Cerebellar cortex (tissue), 1 donor: ENCODE measurements around the gene CDK11A.

Experiments used
- DNase-seq: peaks from one replicate; pipeline ENCODE4 v3.0.0-alpha.2; 2015; ENCODE audit warnings: low spot score

Gene CDK11A

GRCh38 chr1:1724035-1724864 lies at the start of gene CDK11A:
Gene CDK11A, minus strand, starts transcription at chr1:1724357. Its CDS starts 1,539 bp downstream, at chr1:1722818.
- DNase-seq, result peak; percentile 99

DNA sequence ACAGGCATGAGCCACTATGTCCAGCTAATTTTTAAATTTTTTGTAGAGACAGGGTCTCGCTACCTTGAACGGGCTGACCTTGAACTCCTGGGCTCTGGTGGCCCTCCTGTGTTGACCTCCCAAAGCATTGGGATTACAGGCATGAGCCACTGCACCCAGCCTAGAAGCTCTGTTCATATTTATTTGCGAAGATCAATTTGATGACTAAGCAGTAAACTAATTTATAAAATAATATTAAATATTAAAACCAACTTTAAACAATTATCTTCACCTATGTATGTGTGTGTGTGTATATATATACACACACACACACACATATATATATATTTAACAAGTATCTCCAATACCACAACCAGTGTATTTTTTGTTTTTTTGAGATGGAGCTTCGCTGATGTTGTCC lies 49.7 kb upstream of the CDK11A start:
- no peak for DNase-seq

- no peak for DNase-seq
Measured at GRCh38 chr1:1771096-1771495, 46.9 kb upstream of the CDK11A start.

- DNase-seq, result no peak
Measured at GRCh38 chr1:1770102-1770501, 45.9 kb upstream of the CDK11A start.

DNA sequence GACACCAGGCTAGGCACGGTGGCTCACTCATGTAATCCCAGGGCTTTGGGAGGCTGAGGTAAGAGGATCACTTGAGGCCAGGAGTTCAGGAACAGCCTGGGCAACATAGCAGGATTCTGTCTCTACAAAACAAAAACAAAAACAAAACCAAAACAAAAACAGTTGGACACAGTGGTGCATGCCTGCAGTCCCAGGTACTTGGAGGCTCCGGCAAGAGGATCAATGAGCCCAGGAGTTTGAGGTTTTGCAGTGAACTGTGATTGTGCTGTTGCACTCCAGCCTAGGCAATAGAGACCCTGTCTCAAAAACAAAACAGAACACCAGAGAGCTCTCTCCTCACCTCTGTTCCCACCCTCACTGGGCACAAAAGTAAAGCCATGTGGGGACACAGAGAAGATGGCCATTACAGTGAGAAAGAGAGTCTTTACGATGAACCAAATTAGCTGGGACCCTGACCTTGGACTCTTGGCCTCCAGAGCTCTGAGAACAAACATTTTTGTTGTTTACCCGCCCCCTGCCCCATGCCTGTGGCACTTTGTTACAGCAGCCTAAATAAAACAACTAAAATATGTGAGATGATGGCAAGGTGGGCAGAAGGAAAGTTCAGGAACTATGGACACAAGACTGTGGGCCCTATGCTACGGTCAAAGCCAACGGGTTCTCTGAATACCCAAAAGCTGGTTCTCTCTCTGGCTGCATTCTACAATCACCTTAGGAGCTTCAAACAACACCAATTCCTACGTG lies 44.3 kb upstream of the CDK11A start:
- no peak for DNase-seq

GRCh38 chr1:1764876-1765470 lies 40.8 kb upstream of the CDK11A start:
- DNase-seq, result no peak

DNA sequence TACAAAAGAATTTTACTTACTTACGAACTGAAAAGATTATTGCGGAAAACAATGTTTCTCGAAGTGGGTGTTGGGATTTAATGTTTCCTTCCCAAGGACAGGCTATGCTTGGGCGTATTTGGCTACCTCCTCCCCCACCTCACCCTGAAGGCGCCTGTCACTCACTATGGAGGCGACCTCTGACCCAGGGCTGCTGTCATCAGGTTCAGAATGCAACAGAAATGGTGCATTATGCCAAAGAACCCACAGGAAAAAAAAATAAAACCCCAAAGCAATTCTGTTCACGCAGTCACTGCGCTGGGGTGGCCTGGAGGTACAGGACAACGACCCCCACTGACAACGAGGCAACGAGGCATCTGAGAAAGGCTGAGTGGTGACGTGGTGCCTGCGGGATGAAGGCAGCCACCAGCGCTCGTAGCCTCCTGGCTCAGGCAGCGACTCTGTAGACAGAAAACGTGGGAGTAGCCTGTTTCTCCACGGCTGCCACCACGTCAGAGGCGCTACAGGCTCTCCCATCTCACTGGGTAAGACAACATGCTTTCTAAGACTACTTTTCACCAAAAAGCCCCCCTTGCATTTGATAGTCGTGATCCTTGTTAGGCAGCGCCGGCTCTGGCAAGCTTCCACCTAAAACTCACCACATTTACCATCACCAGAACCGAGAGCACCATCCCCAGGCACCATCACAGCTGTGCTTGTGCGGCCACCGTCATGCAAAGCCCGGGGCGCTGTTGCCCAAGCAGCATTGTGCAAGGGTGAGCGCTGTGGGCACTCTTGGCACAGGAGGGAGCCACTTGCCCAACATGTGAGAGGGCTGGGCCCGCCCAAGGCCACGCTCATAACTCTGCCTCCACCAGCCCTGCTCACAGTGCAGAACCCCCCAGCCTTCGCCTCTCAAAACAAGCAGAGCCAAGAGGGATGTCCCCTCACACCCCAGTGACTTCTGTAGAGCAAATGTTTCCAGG lies 39.8 kb upstream of the CDK11A start:
- no peak for DNase-seq

GRCh38 chr1:1761504-1762376 lies 37.6 kb upstream of the CDK11A start:
- DNase-seq, result no peak

- DNase-seq, result no peak
Measured at GRCh38 chr1:1760715-1761114, 36.6 kb upstream of the CDK11A start.

- DNase-seq, result no peak
Measured at GRCh38 chr1:1760345-1760650, 36.1 kb upstream of the CDK11A start.

- DNase-seq, result no peak
Measured at GRCh38 chr1:1759456-1760344, 35.5 kb upstream of the CDK11A start.

- no peak for DNase-seq
Measured at GRCh38 chr1:1758692-1759455, 34.7 kb upstream of the CDK11A start.

- no peak for DNase-seq
Measured at GRCh38 chr1:1758059-1758621, 34.0 kb upstream of the CDK11A start.

GRCh38 chr1:1757422-1758058 lies 33.4 kb upstream of the CDK11A start:
- DNase-seq, result no peak

GRCh38 chr1:1756661-1757421 lies 32.7 kb upstream of the CDK11A start:
- no peak for DNase-seq

- no peak for DNase-seq
Measured at GRCh38 chr1:1755852-1756251, 31.7 kb upstream of the CDK11A start.

DNA sequence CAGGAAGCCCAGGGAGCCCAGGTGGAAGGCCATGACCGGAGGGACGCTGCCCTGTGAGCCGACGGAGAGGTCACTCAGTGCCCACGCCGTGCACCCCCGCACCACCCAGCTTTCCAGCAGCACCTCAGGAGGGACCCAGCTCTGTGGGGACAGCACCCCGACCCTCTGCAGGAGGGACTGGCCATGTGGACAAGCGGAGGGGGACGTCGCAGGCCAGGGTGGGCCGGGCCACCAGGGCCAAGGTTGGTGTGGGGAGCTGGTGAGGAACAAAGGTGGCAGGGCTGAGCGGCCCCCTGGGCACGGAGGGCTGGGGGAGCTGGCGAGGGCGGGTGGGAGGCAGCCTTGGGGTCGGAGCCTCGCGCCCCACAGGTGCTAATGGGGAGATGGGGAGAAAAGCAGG lies 31.3 kb upstream of the CDK11A start:
- DNase-seq, result no peak
